Hepatocyte (in vitro differentiated cells): ENCODE results near the gene TEX35. TPM values are rescaled to one million over a fixed set of nuclear protein-coding genes. Genes with fewer than 3 reads are reported as not detected.

Source experiments
- DNase-seq: peaks from one replicate; pipeline ENCODE4 v3.0.0-alpha.2; 2016; ENCODE audit warnings: low spot score
- H2AFZ ChIP-seq: fragments of 200-600 bp; sonication (generic); 2 replicates; pipeline ENCODE4 v1.6.0; 2016; ENCODE audit warnings: antibody characterized with exemption, mild to moderate bottlenecking
- H3K27ac ChIP-seq: fragments of 200-600 bp; sonication (generic); 2 replicates; pipeline ENCODE4 v1.5.1; 2016; ENCODE audit warnings: mild to moderate bottlenecking
- H3K27me3 ChIP-seq: fragments of 200-600 bp; sonication (generic); 2 replicates; pipeline ENCODE4 v1.6.1; 2016
- H3K36me3 ChIP-seq: fragments of 200-600 bp; sonication (generic); replicated peaks from 2 replicates; pipeline ENCODE4 v1.5.1; 2016; ENCODE audit warnings: low read depth; ENCODE audit not compliant: insufficient read depth
- H3K4me1 ChIP-seq: fragments of 200-600 bp; sonication (generic); 2 replicates; pipeline ENCODE4 v1.5.1; 2016; ENCODE audit warnings: mild to moderate bottlenecking, moderate library complexity; ENCODE audit not compliant: insufficient read depth
- H3K4me2 ChIP-seq: fragments of 200-600 bp; sonication (generic); 2 replicates; pipeline ENCODE4 v1.6.0; 2016
- H3K4me3 ChIP-seq: fragments of 200-600 bp; sonication (generic); 2 replicates; pipeline ENCODE4 v1.5.1; 2016; ENCODE audit warnings: mild to moderate bottlenecking
- H3K79me2 ChIP-seq: fragments of 200-600 bp; sonication (generic); 2 replicates; pipeline ENCODE4 v1.6.0; 2017; ENCODE audit warnings: mild to moderate bottlenecking
- H3K9me2 ChIP-seq: fragments of 200-600 bp; sonication (generic); replicated peaks from 2 replicates; pipeline ENCODE4 v1.6.0; 2017; ENCODE audit warnings: mild to moderate bottlenecking; ENCODE audit not compliant: insufficient read depth
- H3K9me3 ChIP-seq: fragments of 200-600 bp; sonication (generic); 2 replicates; pipeline ENCODE4 v1.5.1; 2016; ENCODE audit warnings: low read depth, mild to moderate bottlenecking
- H4K20me1 ChIP-seq: fragments of 200-600 bp; sonication (generic); 2 replicates; pipeline ENCODE4 v1.6.0; 2016; ENCODE audit warnings: mild to moderate bottlenecking; ENCODE audit not compliant: insufficient read depth, poor library complexity, severe bottlenecking
- CTCF ChIP-seq: fragments of 200-600 bp; sonication (generic); IDR thresholded peaks from 2 replicates; pipeline ENCODE4 v1.5.1; 2016; ENCODE audit warnings: antibody characterized with exemption, mild to moderate bottlenecking; ENCODE audit not compliant: poor library complexity
- EZH2 ChIP-seq: fragments of 200-600 bp; sonication (generic); IDR thresholded peaks from 2 replicates; pipeline ENCODE4 v1.6.1; 2016; ENCODE audit warnings: antibody characterized with exemption, mild to moderate bottlenecking, borderline replicate concordance
- EZH2phosphoT487 ChIP-seq: fragments of 200-600 bp; sonication (generic); IDR thresholded peaks from one replicate; pipeline ENCODE4 v1.6.1; 2018; ENCODE audit warnings: antibody characterized with exemption, mild to moderate bottlenecking, low read depth, moderate library complexity; ENCODE audit not compliant: unreplicated experiment, severe bottlenecking
- WGBS: methylation state at CpG from one replicate; pipeline ENCODE4 v1.1.6; 2016; ENCODE audit warnings: low lambda C conversion rate; ENCODE audit errors: missing lambda C conversion rate; 5-methylcytosine and 5-hydroxymethylcytosine counted together
- polyA plus RNA-seq: library from polyadenylated mRNA; unstranded; fragments of >200 nt; fragmentation: Nextera tagmentation; extraction: Ambion mirVana; gene quantifications from 2 replicates; pipeline ENCODE4 v1.2.1, GENCODE V29; 2016
- total RNA-seq: library from RNA; depleted of rRNA; stranded (reverse); fragments of >200 nt; gene quantifications from 2 replicates; pipeline ENCODE4 v1.2.3, GENCODE V29; 2014

Gene TEX35
- total and polyA plus RNA-seq, 2 experiments from 2014 or later = not detected

- Histone ChIP-seq H3K4me2 (no peak overlapping the region), H3K9me3 (no peaks in the 10 kb centered on the region), H3K27me3 (no peaks in the 10 kb centered on the region), H3K27ac (no peak overlapping the region), H3K36me3 (no peaks in the 10 kb centered on the region), H3K4me3 (no peak overlapping the region), H3K4me1 (no peaks in the 10 kb centered on the region), H3K79me2 (no peaks in the 10 kb centered on the region), H2AFZ (no peak overlapping the region), H4K20me1 (no peaks in the 10 kb centered on the region), H3K9me2 (no peaks in the 10 kb centered on the region)
- no peak for TF ChIP-seq EZH2
- TF ChIP-seq EZH2phosphoT487 = no peak
- TF ChIP-seq CTCF = no peak
- DNase-seq = no peak
- 86% methylated on average over 14 of the region's 14 CpGs for WGBS
Measured at GRCh38 chr1:178513278-178513983, 522 bp downstream of the TEX35 start.

- Histone ChIP-seq H3K27ac (no peak overlapping the region), H3K9me3 (no peaks in the 10 kb centered on the region), H3K4me1 (no peaks in the 10 kb centered on the region), H3K9me2 (no peaks in the 10 kb centered on the region), H3K36me3 (no peaks in the 10 kb centered on the region), H3K4me2 (no peak overlapping the region), H3K27me3 (no peaks in the 10 kb centered on the region), H4K20me1 (no peaks in the 10 kb centered on the region), H3K79me2 (no peaks in the 10 kb centered on the region), H3K4me3 (no peak overlapping the region), H2AFZ (no peak overlapping the region)
- TF ChIP-seq EZH2 = no peak
- TF ChIP-seq CTCF = no peak
- TF ChIP-seq EZH2phosphoT487 = no peak
- no peak for DNase-seq
- 100% methylated on average over 4 of the region's 4 CpGs for WGBS
Measured at GRCh38 chr1:178516110-178516509, 3.2 kb downstream of the TEX35 start.

- H3K36me3 ChIP-seq = no peaks in the 10 kb centered on the region
- no peak overlapping the region for H3K4me3 ChIP-seq
- H3K27ac ChIP-seq = no peak overlapping the region
- no peak for DNase-seq
- H4K20me1 ChIP-seq = no peaks in the 10 kb centered on the region
- TF ChIP-seq CTCF (no peak), EZH2 (no peak)
- H3K4me1 ChIP-seq = no peaks in the 10 kb centered on the region
- WGBS = 66% methylated on average over 4 of the region's 4 CpGs
- H3K9me3 ChIP-seq = no peaks in the 10 kb centered on the region
- H3K79me2 ChIP-seq = no peaks in the 10 kb centered on the region
- no peaks in the 10 kb centered on the region for H3K9me2 ChIP-seq
- no peak overlapping the region for H2AFZ ChIP-seq
- no peak overlapping the region for H3K4me2 ChIP-seq
- H3K27me3 ChIP-seq = no peaks in the 10 kb centered on the region
Measured at GRCh38 chr1:178518894-178519293, 6.0 kb downstream of the TEX35 start.

GRCh38 chr1:178520803-178521202, 7.9 kb downstream of the TEX35 start:
- DNase-seq = no peak
- Histone ChIP-seq H4K20me1 (no peaks in the 10 kb centered on the region), H3K4me3 (no peak overlapping the region), H3K27ac (no peak overlapping the region), H3K9me2 (no peaks in the 10 kb centered on the region), H3K4me2 (no peak overlapping the region), H3K27me3 (no peaks in the 10 kb centered on the region), H2AFZ (no peak overlapping the region), H3K36me3 (no peaks in the 10 kb centered on the region), H3K4me1 (no peaks in the 10 kb centered on the region), H3K79me2 (no peaks in the 10 kb centered on the region), H3K9me3 (no peaks in the 10 kb centered on the region)
- TF ChIP-seq EZH2 (no peak), EZH2phosphoT487 (no peak), CTCF (no peak)
- WGBS = 95% methylated on average over 11 of the region's 11 CpGs
